SK-N-SH treated with all-trans-retinoic acid at 6 μM for 48 hours (cell line): ENCODE measurements around the gene SFI1.

Experiments used
- ATAC-seq: fragments of 200-7000 bp; cut with Tn5 transposase; 3 replicates; pipeline ENCODE4 v1.9.1; 2020; ENCODE audit warnings: mild to moderate bottlenecking, moderate library complexity
- ARNTL ChIP-seq: fragments of 450-650 bp; formaldehyde crosslinking; IDR thresholded peaks from 2 replicates; pipeline ENCODE4 v1.5.0; 2020; ENCODE audit warnings: low read depth, mild to moderate bottlenecking, moderate library complexity, borderline replicate concordance
- BACH2 ChIP-seq: fragments of 250-450 bp; sonication (Bioruptor Pico); IDR thresholded peaks from 2 replicates; pipeline ENCODE4 v1.9.0; 2021; ENCODE audit warnings: mild to moderate bottlenecking, borderline replicate concordance
- CREB5 ChIP-seq: fragments of 250-450 bp; sonication (Bioruptor Pico); IDR thresholded peaks from 2 replicates; pipeline ENCODE4 v1.5.1; 2020; ENCODE audit warnings: low read depth, mild to moderate bottlenecking, moderate library complexity
- CSDC2 ChIP-seq: fragments of 250-450 bp; sonication (Bioruptor Pico); IDR thresholded peaks from 2 replicates; pipeline ENCODE4 v1.5.0; 2020; ENCODE audit warnings: mild to moderate bottlenecking, moderate library complexity
- CSRNP3 ChIP-seq: fragments of 250-450 bp; sonication (Bioruptor Pico); IDR thresholded peaks from 2 replicates; pipeline ENCODE4 v1.5.1; 2021; ENCODE audit warnings: mild to moderate bottlenecking, moderate library complexity
- ESRRG ChIP-seq: fragments of 250-450 bp; sonication (Bioruptor Pico); IDR thresholded peaks from 2 replicates; pipeline ENCODE4 v1.6.1; 2021; ENCODE audit warnings: mild to moderate bottlenecking
- GLIS3 ChIP-seq: fragments of 250-450 bp; sonication (Bioruptor Pico); IDR thresholded peaks from 2 replicates; pipeline ENCODE4 v1.5.0; 2020; ENCODE audit warnings: mild to moderate bottlenecking, moderate library complexity
- OSR1 ChIP-seq: fragments of 250-450 bp; sonication (Bioruptor Pico); IDR thresholded peaks from 2 replicates; pipeline ENCODE4 v1.8.0; 2022; ENCODE audit warnings: moderate library complexity, mild to moderate bottlenecking, inconsistent platforms
- PATZ1 ChIP-seq: fragments of 250-450 bp; sonication (Bioruptor Pico); IDR thresholded peaks from 2 replicates; pipeline ENCODE4 v1.8.0; 2020; ENCODE audit warnings: mild to moderate bottlenecking, moderate library complexity, borderline replicate concordance
- POU6F1 ChIP-seq: fragments of 250-450 bp; sonication (Bioruptor Pico); IDR thresholded peaks from 2 replicates; pipeline ENCODE4 v1.8.0; 2021; ENCODE audit warnings: low read depth, mild to moderate bottlenecking, moderate library complexity, borderline replicate concordance
- RARB ChIP-seq: fragments of 250-450 bp; sonication (Bioruptor Pico); IDR thresholded peaks from 2 replicates; pipeline ENCODE4 v1.8.0; 2021; ENCODE audit warnings: mild to moderate bottlenecking, moderate library complexity
- SNAI2 ChIP-seq: fragments of 250-450 bp; sonication (Bioruptor Pico); IDR thresholded peaks from 2 replicates; pipeline ENCODE4 v1.5.0; 2020; ENCODE audit warnings: mild to moderate bottlenecking, moderate library complexity
- TCF4 ChIP-seq: fragments of 250-450 bp; sonication (Bioruptor Pico); IDR thresholded peaks from 2 replicates; pipeline ENCODE4 v1.8.0; 2021; ENCODE audit warnings: mild to moderate bottlenecking, moderate library complexity, borderline replicate concordance
- TSHZ2 ChIP-seq: fragments of 250-450 bp; sonication (Bioruptor Pico); IDR thresholded peaks from 2 replicates; pipeline ENCODE4 v1.5.0; 2020; ENCODE audit warnings: mild to moderate bottlenecking, moderate library complexity
- ZC3H10 ChIP-seq: fragments of 250-450 bp; sonication (Bioruptor Pico); IDR thresholded peaks from 2 replicates; pipeline ENCODE4 v1.5.1; 2021; ENCODE audit warnings: mild to moderate bottlenecking, moderate library complexity
- ZFP3 ChIP-seq: fragments of 250-450 bp; sonication (Bioruptor Pico); IDR thresholded peaks from 2 replicates; pipeline ENCODE4 v1.5.0; 2020; ENCODE audit warnings: mild to moderate bottlenecking, moderate library complexity
- ZNF565 ChIP-seq: fragments of 450-650 bp; formaldehyde crosslinking; conservative IDR thresholded peaks from 2 replicates; pipeline ENCODE4 v1.5.0; 2020; ENCODE audit warnings: low read depth, mild to moderate bottlenecking, moderate library complexity
- ZNF70 ChIP-seq: fragments of 450-650 bp; formaldehyde crosslinking; IDR thresholded peaks from 2 replicates; pipeline ENCODE4 v1.5.0; 2020; ENCODE audit warnings: mild to moderate bottlenecking, moderate library complexity

The SFI1 gene

GRCh38 chr22:31629741-31630184 lies 133.4 kb downstream of the SFI1 start:
- TF ChIP-seq CSDC2 (CRISPR knock-in tag), result no peak
- no peak for TF ChIP-seq TSHZ2 (CRISPR knock-in tag)
- TF ChIP-seq ZNF565 (CRISPR knock-in tag), result no peak
- TF ChIP-seq ARNTL (CRISPR knock-in tag), result no peak
- no peak for TF ChIP-seq RARB (CRISPR knock-in tag)
- no peak for TF ChIP-seq OSR1 (CRISPR knock-in tag)
- ATAC-seq, result no peak

GRCh38 chr22:31630331-31631329 lies 134.3 kb downstream of the SFI1 start:
- peak; percentile 88 for ATAC-seq
- TF ChIP-seq CSRNP3 (CRISPR knock-in tag) (0 out of 2 replicates have a peak, but pooled peaks have one; percentile 32), ZFP3 (CRISPR knock-in tag) (0 out of 2 replicates have a peak, but pooled peaks have one; percentile 15), TCF4 (CRISPR knock-in tag) (no peak)

GRCh38 chr22:31631436-31631835 lies 135.1 kb downstream of the SFI1 start:
- TF ChIP-seq PATZ1 (no peak), CREB5 (CRISPR knock-in tag) (no peak)
- ATAC-seq, result no peak

- TF ChIP-seq ZC3H10 (CRISPR knock-in tag), result no peak
- no peak for TF ChIP-seq ESRRG
- TF ChIP-seq ARNTL (CRISPR knock-in tag), result no peak
- no peak for TF ChIP-seq GLIS3 (CRISPR knock-in tag)
- TF ChIP-seq POU6F1 (CRISPR knock-in tag), result no peak
- no peak for TF ChIP-seq ZNF70 (CRISPR knock-in tag)
- TF ChIP-seq SNAI2 (CRISPR knock-in tag), result no peak
- TF ChIP-seq TSHZ2 (CRISPR knock-in tag), result no peak
- no peak for TF ChIP-seq OSR1 (CRISPR knock-in tag)
- no peak for TF ChIP-seq BACH2 (CRISPR knock-in tag)
- TF ChIP-seq CREB5 (CRISPR knock-in tag), result no peak
- ATAC-seq, result no peak
Measured at GRCh38 chr22:31635638-31636306, 139.4 kb downstream of the SFI1 start.
